HG03432 (cell line): ENCODE data around the gene ACSS3.
A peak's percentile ranks its signal among the peaks of the same experiment; 100 is the strongest.

Source experiments
- ATAC-seq: cut with Tn5 transposase; IDR thresholded peaks from one replicate; pipeline ENCODE4 v1.9.1; 2021; ENCODE audit warnings: mild to moderate bottlenecking, moderate library complexity; ENCODE audit not compliant: unreplicated experiment

The ACSS3 gene

GRCh38 chr12:81294325-81295190 lies 216.7 kb downstream of the ACSS3 start:
- peak; percentile 73 for ATAC-seq

- ATAC-seq, result no peak
These were observed 217.4 kb downstream of the ACSS3 start for GRCh38 chr12:81295251-81295650.

GRCh38 chr12:81296556-81297305 lies 218.9 kb downstream of the ACSS3 start:
- no peak for ATAC-seq

GRCh38 chr12:81297601-81298000 lies 219.7 kb downstream of the ACSS3 start:
- no peak for ATAC-seq

GRCh38 chr12:81300454-81300853 lies 222.6 kb downstream of the ACSS3 start:
- ATAC-seq, result no peak

GRCh38 chr12:81303935-81304334 lies 226.1 kb downstream of the ACSS3 start:
- ATAC-seq, result no peak
